Heart left ventricle (tissue), 13 donors: ENCODE measurements around the gene EGFL8.

Source experiments
- CTCF ChIP-seq, 12 donors: fragments of 200-600 bp; sonication (generic) in 4 of 12; IDR thresholded peaks; one replicate each; pipeline versions ENCODE4 v1.5.0 to v1.8.0; 2018 to 2022; ENCODE audit warnings: antibody characterized with exemption in 12 of 12, mild to moderate bottlenecking in 5 of 12
- POLR2A ChIP-seq, 2 donors: fragments of 450-650 bp; IDR thresholded peaks; one replicate each; pipeline ENCODE4 v1.6.1; 2017; ENCODE audit warnings: antibody characterized with exemption in 2 of 2, mild to moderate bottlenecking in 2 of 2, moderate library complexity in 2 of 2
- donor health status: ischemic (EF 13 %, LVEDD 7.1; RV severe dilation, severe dysfunction).
- donor health status: DM: no; HTN: yes; CAD: no.
- donor health status: DM: no; HTN: no; CAD: no.
- donor health status: ischemic (EF 25% LVEDD 6.9; RV normal size, moderate dysfunction).
- donor health status: ischemic (EF 25% LVEDD 5.7; RV mildly dilated, moderate dysfunction).
- donor health status: ischemic (EF 35%, LVEDD 5.7; RV mildly dilated, moderate dysfunction).
- donor health status: nonischemic (EF 11% LVEDD 7.7; RV severe dilation, severe dysfunction).
- donor health status: DM: yes; HTN: yes; CAD: no.
- donor health status: PGD.
- donor health status: ischemic (EF 29% LVEDD 5.4; RV normal size, mild dysfunction).
- donor health status: nonischemic (EF 23%, LVEDD 6.1; RV moderate dilation, normal function).

DNA sequence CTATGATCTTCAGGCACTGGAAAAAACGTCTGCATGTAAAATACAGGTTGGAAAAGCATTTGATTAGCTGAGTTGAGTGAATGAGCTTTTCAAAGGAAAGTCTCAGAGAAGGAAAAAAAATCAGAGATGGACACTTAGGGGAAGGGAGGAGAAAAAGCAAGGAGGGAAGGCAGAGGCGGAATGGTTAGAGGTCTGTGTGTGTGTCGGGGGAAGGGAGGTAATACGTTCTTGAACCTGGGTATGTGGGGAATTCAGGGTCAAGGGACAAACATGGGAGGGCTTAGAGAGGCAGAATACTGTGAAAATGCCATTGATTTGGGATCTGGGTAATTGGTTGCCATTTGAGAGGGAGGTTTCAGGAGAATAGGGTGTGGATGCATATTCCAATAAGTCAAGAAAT lies 17.7 kb upstream of the EGFL8 start:
- TF ChIP-seq CTCF (IDR thresholded peaks at IDR 0.05) (no peak), POLR2A (IDR thresholded peaks at IDR 0.05) (no peak)
